Testis (tissue), 2 donors: ENCODE measurements around the gene NEK11.

Experiments used
- POLR2A ChIP-seq: fragments of 450-650 bp; IDR thresholded peaks from one replicate; pipeline ENCODE4 v1.6.1; 2017; ENCODE audit warnings: antibody characterized with exemption, mild to moderate bottlenecking, moderate library complexity
- TF ChIP-seq, protein P1 (sequence below), 3 experiments: fragments of 450-650 bp in 2 of 3; fragments of 200-600 bp in 1 of 3; sonication (generic) in 1 of 3; IDR thresholded peaks; one replicate each; pipeline ENCODE4 v1.5.1; 2016 to 2019; ENCODE audit warnings: antibody characterized with exemption in 3 of 3, mild to moderate bottlenecking in 2 of 3, moderate library complexity in 1 of 3

DNA sequence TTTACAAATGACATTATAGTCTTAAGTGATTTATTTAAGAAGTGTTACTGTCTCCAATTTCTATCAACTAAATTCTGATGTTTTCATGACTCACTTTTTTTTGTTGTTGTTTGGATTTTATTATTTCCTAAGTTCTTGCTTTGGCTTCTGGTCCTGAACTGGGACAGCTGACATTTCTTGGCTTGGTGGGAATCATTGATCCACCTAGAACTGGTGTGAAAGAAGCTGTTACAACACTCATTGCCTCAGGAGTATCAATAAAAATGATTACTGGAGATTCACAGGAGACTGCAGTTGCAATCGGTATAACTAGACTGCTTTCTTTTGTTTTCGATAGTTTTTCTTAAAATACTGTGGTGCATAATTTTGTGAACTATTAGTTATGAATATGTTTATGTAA lies 47.6 kb upstream of the NEK11 start:
- TF ChIP-seq, protein P1, sequence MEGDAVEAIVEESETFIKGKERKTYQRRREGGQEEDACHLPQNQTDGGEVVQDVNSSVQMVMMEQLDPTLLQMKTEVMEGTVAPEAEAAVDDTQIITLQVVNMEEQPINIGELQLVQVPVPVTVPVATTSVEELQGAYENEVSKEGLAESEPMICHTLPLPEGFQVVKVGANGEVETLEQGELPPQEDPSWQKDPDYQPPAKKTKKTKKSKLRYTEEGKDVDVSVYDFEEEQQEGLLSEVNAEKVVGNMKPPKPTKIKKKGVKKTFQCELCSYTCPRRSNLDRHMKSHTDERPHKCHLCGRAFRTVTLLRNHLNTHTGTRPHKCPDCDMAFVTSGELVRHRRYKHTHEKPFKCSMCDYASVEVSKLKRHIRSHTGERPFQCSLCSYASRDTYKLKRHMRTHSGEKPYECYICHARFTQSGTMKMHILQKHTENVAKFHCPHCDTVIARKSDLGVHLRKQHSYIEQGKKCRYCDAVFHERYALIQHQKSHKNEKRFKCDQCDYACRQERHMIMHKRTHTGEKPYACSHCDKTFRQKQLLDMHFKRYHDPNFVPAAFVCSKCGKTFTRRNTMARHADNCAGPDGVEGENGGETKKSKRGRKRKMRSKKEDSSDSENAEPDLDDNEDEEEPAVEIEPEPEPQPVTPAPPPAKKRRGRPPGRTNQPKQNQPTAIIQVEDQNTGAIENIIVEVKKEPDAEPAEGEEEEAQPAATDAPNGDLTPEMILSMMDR (IDR thresholded peaks at IDR 0.05) = no peak
- no peak for TF ChIP-seq POLR2A
